ENCODE measurements around the gene IFNG.
"Not testable (repeated sequence)": the region's sequence is repeated elsewhere in the genome, so short reads cannot be mapped to it uniquely, and the experiment has no call there.

IFNG gene

GRCh38 chr12:68180792-68181744, 21.5 kb upstream of the IFNG start:
- Histone ChIP-seq H3K36me3 (ENCODE audit: insufficient read depth, low read length) (no peaks in the 10 kb centered on the region), H3K27ac (ENCODE audit: low read depth, low read length) (no peak overlapping the region), H3K9me3 (ENCODE audit: insufficient read depth, low read depth, low read length) (no peaks in the 10 kb centered on the region), H3K27me3 (ENCODE audit: insufficient read depth, low read length) (no peaks in the 10 kb centered on the region), H3K4me1 (ENCODE audit: insufficient read depth, low read length) (no peaks in the 10 kb centered on the region), H3K4me3 (ENCODE audit: low read length) (no peak overlapping the region), H3K9ac (ENCODE audit: low read depth, low read length) (no peak overlapping the region)
- WGBS: 92% methylated on average over 3 of the region's 3 CpGs

DNA sequence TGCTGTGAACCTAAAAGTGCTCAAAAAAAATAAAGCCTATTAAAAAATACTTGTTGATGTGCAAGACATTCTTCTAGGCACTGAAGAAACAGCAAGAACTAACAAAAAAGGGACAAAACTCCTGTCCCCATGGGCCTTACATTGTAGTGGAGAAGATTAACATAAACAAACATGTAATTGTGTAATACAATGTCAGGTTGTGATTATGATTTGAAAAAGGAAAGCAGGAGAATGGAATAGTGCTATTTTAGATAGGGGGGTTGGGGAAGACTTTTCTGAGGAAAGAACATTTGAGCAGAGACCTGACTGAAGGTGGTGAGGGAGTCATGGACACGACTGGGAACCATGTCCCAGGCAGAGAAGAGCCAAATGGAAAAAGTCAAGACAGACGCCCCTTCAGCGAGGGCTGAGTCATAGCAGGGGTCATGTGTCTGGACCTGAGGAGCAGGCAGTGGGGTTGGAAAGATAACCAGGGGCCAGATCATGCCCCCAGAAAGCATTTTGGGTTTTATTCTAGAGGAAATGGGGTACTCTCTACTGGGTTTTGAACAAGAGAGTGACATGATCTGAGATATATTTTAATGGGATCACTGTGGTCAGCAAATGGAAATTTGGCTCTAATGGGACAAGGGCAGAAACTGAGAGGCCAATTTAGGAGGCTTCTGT, 19.4 kb upstream of the IFNG start:
- Histone ChIP-seq H3K9ac (ENCODE audit: low read depth, low read length) (no peak overlapping the region), H3K27ac (ENCODE audit: low read depth, low read length) (no peak overlapping the region), H3K9me3 (ENCODE audit: insufficient read depth, low read depth, low read length) (no peaks in the 10 kb centered on the region), H3K4me1 (ENCODE audit: insufficient read depth, low read length) (no peaks in the 10 kb centered on the region), H3K36me3 (ENCODE audit: insufficient read depth, low read length) (no peaks in the 10 kb centered on the region), H3K27me3 (ENCODE audit: insufficient read depth, low read length) (no peaks in the 10 kb centered on the region), H3K4me3 (ENCODE audit: low read length) (no peak overlapping the region)
- 88% methylated on average over 3 of the region's 3 CpGs for WGBS

GRCh38 chr12:68178184-68178583, 18.6 kb upstream of the IFNG start:
- Histone ChIP-seq H3K27ac (ENCODE audit: low read depth, low read length) (no peak overlapping the region), H3K27me3 (ENCODE audit: insufficient read depth, low read length) (no peaks in the 10 kb centered on the region), H3K4me3 (ENCODE audit: low read length) (no peak overlapping the region), H3K4me1 (ENCODE audit: insufficient read depth, low read length) (no peaks in the 10 kb centered on the region), H3K9me3 (ENCODE audit: insufficient read depth, low read depth, low read length) (no peaks in the 10 kb centered on the region), H3K36me3 (ENCODE audit: insufficient read depth, low read length) (no peaks in the 10 kb centered on the region), H3K9ac (ENCODE audit: low read depth, low read length) (no peak overlapping the region)

- H3K36me3 ChIP-seq (ENCODE audit: insufficient read depth, low read length): no peaks in the 10 kb centered on the region
Observed at GRCh38 chr12:68177562-68177961, 18.0 kb upstream of the IFNG start.

GRCh38 chr12:68176257-68176656, 16.7 kb upstream of the IFNG start:
- Histone ChIP-seq H3K4me1 (ENCODE audit: insufficient read depth, low read length) (no peaks in the 10 kb centered on the region), H3K9ac (ENCODE audit: low read depth, low read length) (no peak overlapping the region), H3K4me3 (ENCODE audit: low read length) (no peak overlapping the region), H3K27ac (ENCODE audit: low read depth, low read length) (no peak overlapping the region), H3K36me3 (ENCODE audit: insufficient read depth, low read length) (no peaks in the 10 kb centered on the region), H3K27me3 (ENCODE audit: insufficient read depth, low read length) (no peaks in the 10 kb centered on the region), H3K9me3 (ENCODE audit: insufficient read depth, low read depth, low read length) (no peaks in the 10 kb centered on the region)

More at GRCh38 chr12:68177562-68177961, 18.0 kb upstream of the IFNG start:
- Histone ChIP-seq H3K27me3 (ENCODE audit: insufficient read depth, low read length) (no peaks in the 10 kb centered on the region), H3K27ac (ENCODE audit: low read depth, low read length) (no peak overlapping the region), H3K9ac (ENCODE audit: low read depth, low read length) (no peak overlapping the region), H3K4me1 (ENCODE audit: insufficient read depth, low read length) (no peaks in the 10 kb centered on the region), H3K9me3 (ENCODE audit: insufficient read depth, low read depth, low read length) (no peaks in the 10 kb centered on the region), H3K4me3 (ENCODE audit: low read length) (no peak overlapping the region)
- 87% methylated on average over 2 of the region's 2 CpGs for WGBS

DNA sequence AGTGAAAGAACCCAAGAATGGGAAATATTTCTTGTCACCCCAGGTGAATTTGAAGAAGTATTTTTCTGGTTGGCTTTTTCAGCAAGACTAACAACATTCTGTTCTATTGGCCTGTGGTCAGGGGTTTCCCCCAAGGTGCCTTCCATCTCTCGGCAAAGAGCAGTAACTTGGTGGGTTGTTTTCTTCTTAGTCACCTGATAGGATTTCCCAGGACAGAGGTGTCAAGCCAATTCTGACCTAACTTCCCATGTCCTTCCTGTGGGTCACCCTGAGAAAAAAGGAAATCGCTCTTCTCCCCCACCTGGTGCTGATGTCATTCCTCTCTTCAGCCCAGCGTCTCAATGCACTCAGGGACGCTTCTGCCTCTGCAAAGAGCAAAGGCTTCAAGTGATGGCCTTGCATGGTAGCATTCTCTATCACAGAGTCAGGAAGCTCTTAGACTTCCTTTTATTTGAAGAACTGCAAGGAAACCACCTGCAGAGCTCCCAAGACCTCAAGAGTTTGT, 16.1 kb upstream of the IFNG start:
- no peak overlapping the region for H3K9ac ChIP-seq (ENCODE audit: low read depth, low read length)
- H3K27ac ChIP-seq (ENCODE audit: low read depth, low read length): no peak overlapping the region
- H3K4me1 ChIP-seq (ENCODE audit: insufficient read depth, low read length): no peaks in the 10 kb centered on the region
- 79% methylated on average over 4 of the region's 4 CpGs for WGBS
- H3K4me3 ChIP-seq (ENCODE audit: low read length): no peak overlapping the region
- no peaks in the 10 kb centered on the region for H3K27me3 ChIP-seq (ENCODE audit: insufficient read depth, low read length)
- H3K36me3 ChIP-seq (ENCODE audit: insufficient read depth, low read length): no peaks in the 10 kb centered on the region
- H3K9me3 ChIP-seq (ENCODE audit: insufficient read depth, low read depth, low read length): no peaks in the 10 kb centered on the region

DNA sequence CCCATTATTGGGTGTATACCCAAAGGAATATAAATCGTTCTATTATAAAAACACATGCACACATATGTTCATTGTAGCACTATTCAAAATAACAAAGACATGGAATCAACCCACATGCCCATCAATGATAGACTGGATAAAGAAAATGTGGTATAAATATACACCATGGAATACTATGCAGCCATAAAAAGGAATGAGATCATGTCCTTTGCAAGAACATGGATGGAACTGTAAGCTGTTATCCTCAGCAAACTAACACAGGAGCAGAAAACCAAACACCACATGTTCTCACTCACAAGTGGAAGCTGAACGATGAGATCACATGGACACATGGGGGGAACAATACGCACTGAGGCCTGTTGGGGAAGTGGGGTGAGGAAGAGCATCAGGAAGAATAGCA, 15.2 kb upstream of the IFNG start:
- not testable (repeated sequence) for H3K9me3 ChIP-seq (ENCODE audit: insufficient read depth, low read depth, low read length); H3K4me1 ChIP-seq (ENCODE audit: insufficient read depth, low read length); H3K27ac ChIP-seq (ENCODE audit: low read depth, low read length); H3K9ac ChIP-seq (ENCODE audit: low read depth, low read length); H3K4me3 ChIP-seq (ENCODE audit: low read length); H3K27me3 ChIP-seq (ENCODE audit: insufficient read depth, low read length); H3K36me3 ChIP-seq (ENCODE audit: insufficient read depth, low read length)
- 96% methylated on average over 3 of the region's 3 CpGs for WGBS

DNA sequence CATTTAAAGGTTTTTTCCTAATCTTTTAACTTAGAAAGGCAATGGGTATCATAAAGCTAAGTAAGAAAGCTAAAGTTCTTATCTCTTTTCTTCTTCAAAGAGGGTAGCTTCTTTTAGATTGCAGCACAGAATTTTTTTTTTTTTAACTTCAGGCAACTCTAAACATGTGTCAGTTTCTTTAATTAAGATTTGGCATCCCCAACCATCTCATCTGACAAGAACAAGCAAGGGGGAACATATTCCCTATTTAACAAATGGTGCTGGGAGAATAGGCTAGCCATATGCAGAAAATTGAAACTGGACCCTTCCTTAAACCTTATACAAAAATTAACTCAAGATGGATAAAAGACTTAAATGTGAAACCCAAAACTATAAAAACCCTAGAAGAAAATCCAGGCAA, 14.3 kb upstream of the IFNG start:
- H3K27ac ChIP-seq (ENCODE audit: low read depth, low read length): no peak overlapping the region
- no peak overlapping the region for H3K9ac ChIP-seq (ENCODE audit: low read depth, low read length)
- no peaks in the 10 kb centered on the region for H3K9me3 ChIP-seq (ENCODE audit: insufficient read depth, low read depth, low read length)
- H3K27me3 ChIP-seq (ENCODE audit: insufficient read depth, low read length): no peaks in the 10 kb centered on the region
- H3K36me3 ChIP-seq (ENCODE audit: insufficient read depth, low read length): no peaks in the 10 kb centered on the region
- no peaks in the 10 kb centered on the region for H3K4me1 ChIP-seq (ENCODE audit: insufficient read depth, low read length)
- no peak overlapping the region for H3K4me3 ChIP-seq (ENCODE audit: low read length)

DNA sequence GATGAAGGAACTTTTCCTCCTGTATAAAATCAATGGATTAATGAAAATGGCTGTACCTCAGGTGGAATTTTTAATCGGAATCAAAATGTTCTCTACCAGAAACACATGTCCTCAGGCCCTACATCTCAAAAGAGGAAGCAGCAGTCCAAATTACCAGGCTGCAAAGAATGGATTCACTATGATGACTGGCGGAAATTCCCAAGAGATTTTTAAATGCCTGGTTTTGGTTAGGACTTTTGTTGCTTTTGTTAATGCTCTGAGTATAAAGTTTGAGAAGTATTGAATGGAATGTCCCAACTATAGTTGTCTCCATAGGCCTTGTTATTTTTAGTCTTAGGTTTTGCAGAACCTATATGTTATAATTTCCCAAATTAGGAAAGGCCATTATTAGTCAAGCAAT, 11.2 kb upstream of the IFNG start:
- H3K4me1 ChIP-seq (ENCODE audit: insufficient read depth, low read length): no peaks in the 10 kb centered on the region
- H3K27me3 ChIP-seq (ENCODE audit: insufficient read depth, low read length): no peaks in the 10 kb centered on the region
- no peaks in the 10 kb centered on the region for H3K36me3 ChIP-seq (ENCODE audit: insufficient read depth, low read length)
- no peak overlapping the region for H3K9ac ChIP-seq (ENCODE audit: low read depth, low read length)
- H3K4me3 ChIP-seq (ENCODE audit: low read length): no peak overlapping the region
- 82% methylated on average over 2 of the region's 2 CpGs for WGBS
- no peaks in the 10 kb centered on the region for H3K9me3 ChIP-seq (ENCODE audit: insufficient read depth, low read depth, low read length)
- no peak overlapping the region for H3K27ac ChIP-seq (ENCODE audit: low read depth, low read length)

DNA sequence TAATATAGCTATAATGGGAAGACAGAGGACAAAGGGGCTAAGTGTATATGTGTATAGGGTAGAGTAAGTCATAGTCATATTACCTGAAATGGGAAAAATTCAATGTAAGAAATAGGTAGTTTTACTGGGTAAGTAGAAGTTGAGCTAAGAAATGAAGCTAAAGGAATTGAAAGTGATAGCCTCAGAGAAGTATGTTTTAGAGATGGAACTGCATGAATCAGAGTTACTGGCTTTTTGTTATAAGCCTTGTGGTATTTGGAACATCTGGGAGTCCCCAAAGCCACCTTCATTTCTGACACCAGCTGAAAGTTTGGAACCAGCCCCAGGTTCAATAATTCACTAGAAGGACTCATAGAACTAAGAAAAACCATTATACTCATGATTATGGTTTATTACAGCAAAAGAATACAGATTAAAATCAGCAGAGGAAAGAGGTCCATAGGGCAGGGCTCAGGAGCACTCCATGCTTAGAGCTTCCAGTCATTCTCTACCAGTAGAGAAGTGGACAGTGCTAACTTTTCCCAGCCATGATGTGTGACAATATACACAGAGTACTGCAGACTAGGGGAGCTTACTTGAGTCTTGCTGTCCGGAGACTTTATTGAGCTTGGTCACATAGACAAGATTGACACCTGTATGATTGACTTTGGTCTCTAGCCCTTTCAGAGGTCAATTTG, 9.8 kb upstream of the IFNG start:
- Histone ChIP-seq H3K36me3 (ENCODE audit: insufficient read depth, low read length) (no peaks in the 10 kb centered on the region), H3K4me1 (ENCODE audit: insufficient read depth, low read length) (no peaks in the 10 kb centered on the region), H3K9me3 (ENCODE audit: insufficient read depth, low read depth, low read length) (no peaks in the 10 kb centered on the region), H3K27ac (ENCODE audit: low read depth, low read length) (no peak overlapping the region), H3K9ac (ENCODE audit: low read depth, low read length) (no peak overlapping the region), H3K4me3 (ENCODE audit: low read length) (no peak overlapping the region), H3K27me3 (ENCODE audit: insufficient read depth, low read length) (no peaks in the 10 kb centered on the region)
- WGBS: 96% methylated on average over 1 of the region's 1 CpG

- H3K9me3 ChIP-seq (ENCODE audit: insufficient read depth, low read depth, low read length): no peaks in the 10 kb centered on the region
- no peaks in the 10 kb centered on the region for H3K4me1 ChIP-seq (ENCODE audit: insufficient read depth, low read length)
- no peaks in the 10 kb centered on the region for H3K36me3 ChIP-seq (ENCODE audit: insufficient read depth, low read length)
- no peak overlapping the region for H3K27ac ChIP-seq (ENCODE audit: low read depth, low read length)
- no peaks in the 10 kb centered on the region for H3K27me3 ChIP-seq (ENCODE audit: insufficient read depth, low read length)
- H3K9ac ChIP-seq (ENCODE audit: low read depth, low read length): no peak overlapping the region
- H3K4me3 ChIP-seq (ENCODE audit: low read length): no peak overlapping the region
- whole genome bisulfite sequencing: 100% methylated on average over 3 of the region's 5 CpGs
Observed at GRCh38 chr12:68166317-68166831, 6.8 kb upstream of the IFNG start.
